ENCODE results near the gene PRKCE. TPM values are rescaled to one million over a fixed set of nuclear protein-coding genes. Genes with fewer than 3 reads are reported as not detected.

The PRKCE gene
- total RNA-seq, 1 experiment from 2014 or later: 14.8 TPM

- TF ChIP-seq JUND (IDR thresholded peaks at IDR 0.05): no peak
- no peak for TF ChIP-seq ZFX (IDR thresholded peaks at IDR 0.05)
- TF ChIP-seq EZH2 (IDR thresholded peaks at IDR 0.05): no peak
- no peak for TF ChIP-seq POLR2AphosphoS5 (IDR thresholded peaks at IDR 0.05; ENCODE audit: low read depth, low read length)
- no peak for TF ChIP-seq EZH2phosphoT487 (IDR thresholded peaks at IDR 0.05; ENCODE audit: borderline replicate concordance)
- TF ChIP-seq CTCF (IDR thresholded peaks at IDR 0.05 in 2 of 3, conservative IDR thresholded peaks at IDR 0.05 in 1 of 3; ENCODE audit: borderline replicate concordance in 1 of 3, insufficient read depth in 1 of 3, low read depth in 2 of 3, low read length in 2 of 3): no peak
Observed at GRCh38 chr2:45761635-45762034, 110.2 kb downstream of the PRKCE start (continued).

- 0 out of 2 replicates have a peak, but pooled peaks cover 5% of the 10 kb centered on the region for H3K79me2 ChIP-seq (ENCODE audit: insufficient read depth, low read length)
- H3K9me3 ChIP-seq (ENCODE audit: control insufficient read depth in 1 of 2, insufficient read depth in 1 of 2, low read depth in 1 of 2, low read length in 2 of 2): no peaks in the 10 kb centered on the region
- ChIA-PET RAD21 (ENCODE audit: low non-redundant PET in 1 of 2, low total read pairs in 2 of 2, uncharacterized antibody in 2 of 2, unreplicated experiment in 2 of 2) (no interaction called here), CTCF (interaction anchor here (2.0 kb wide), 1 partner anchor 15 kb away, joined by 6 read pairs; no protein-coding TSS in a partner anchor), POLR2A (no interaction called here)
- H4K20me1 ChIP-seq (ENCODE audit: insufficient read depth): no peaks in the 10 kb centered on the region
- intact Hi-C loops (cut with micrococcal nuclease): no loop called here
- H3K4me1 ChIP-seq (ENCODE audit: control insufficient read depth in 1 of 2, insufficient read depth in 2 of 2, low read length in 2 of 2): no peaks in the 10 kb centered on the region
- TF ChIP-seq FOSL1 (IDR thresholded peaks at IDR 0.05; ENCODE audit: low read depth) (no peak), POLR2A (IDR thresholded peaks at IDR 0.05; ENCODE audit: borderline replicate concordance, extremely low read depth, insufficient read depth, insufficient read length) (no peak), RAD21 (IDR thresholded peaks at IDR 0.05; ENCODE audit: low read depth) (no peak), CBX3 (IDR thresholded peaks at IDR 0.05; ENCODE audit: low read depth) (no peak), ZFX (IDR thresholded peaks at IDR 0.05) (no peak), CTCF (IDR thresholded peaks at IDR 0.05 in 2 of 3, conservative IDR thresholded peaks at IDR 0.05 in 1 of 3; ENCODE audit: borderline replicate concordance in 1 of 3, insufficient read depth in 1 of 3, low read depth in 2 of 3, low read length in 2 of 3) (no peak), JUND (IDR thresholded peaks at IDR 0.05) (no peak), YY1 (IDR thresholded peaks at IDR 0.05; ENCODE audit: extremely low read depth, insufficient replicate concordance, low read depth, low read length) (no peak), ZBTB33 (IDR thresholded peaks at IDR 0.05; ENCODE audit: extremely low read depth, insufficient replicate concordance, low read length) (no peak), ZNF274 (IDR thresholded peaks at IDR 0.05; ENCODE audit: low read depth, low read length) (no peak), SP1 (IDR thresholded peaks at IDR 0.05; ENCODE audit: low read depth) (no peak), SIN3A (IDR thresholded peaks at IDR 0.05; ENCODE audit: low read depth) (no peak), POLR2AphosphoS5 (IDR thresholded peaks at IDR 0.05; ENCODE audit: low read depth, low read length) (no peak), CEBPB (IDR thresholded peaks at IDR 0.05; ENCODE audit: low read depth) (no peak), MAX (IDR thresholded peaks at IDR 0.05) (no peak)
- H3K4me2 ChIP-seq (ENCODE audit: low read length): no peak overlapping the region
- H2AFZ ChIP-seq (ENCODE audit: low read depth, low read length, poor library complexity, severe bottlenecking): no peak overlapping the region
- H3K9me2 ChIP-seq (ENCODE audit: insufficient read depth): no peaks in the 10 kb centered on the region
- no peak overlapping the region for H3K9ac ChIP-seq (ENCODE audit: low read length)
- no peaks in the 10 kb centered on the region for H3K36me3 ChIP-seq (ENCODE audit: control insufficient read depth in 1 of 2, insufficient read depth in 2 of 2, low read length in 2 of 2)
- no TSS peak for BruUV-seq (replicated peaks)
- no peak overlapping the region for H3K4me3 ChIP-seq (replicated peaks in 1 of 2; ENCODE audit: low read depth in 1 of 2, low read length in 2 of 2)
- H3K27ac ChIP-seq (ENCODE audit: low read depth, low read length): no peak overlapping the region
- DNase-seq (ENCODE audit: low read depth, low spot score): no peak
- H3K27me3 ChIP-seq (ENCODE audit: insufficient read depth, low read length): no peaks in the 10 kb centered on the region
- ATAC-seq: no peak
Observed at GRCh38 chr2:45763255-45763654, 111.8 kb downstream of the PRKCE start.
